Measurements from ENCODE around the gene CFAP97D2.
"Not testable (repeated sequence)": the region's sequence is repeated elsewhere in the genome, so short reads cannot be mapped to it uniquely, and the experiment has no call there.

The CFAP97D2 gene

GRCh38 chr13:114179087-114179658 is at the start of gene CFAP97D2:
CFAP97D2 (plus strand) TSS chr13:114179257; CDS start chr13:114179331, 74 bp downstream.
- no peak for DNase-seq

GRCh38 chr13:114129649-114130062 is 49.4 kb upstream of the CFAP97D2 start:
- DNase-seq = no peak

- DNase-seq = no peak
These were observed 48.8 kb upstream of the CFAP97D2 start for GRCh38 chr13:114130131-114130836.

DNA sequence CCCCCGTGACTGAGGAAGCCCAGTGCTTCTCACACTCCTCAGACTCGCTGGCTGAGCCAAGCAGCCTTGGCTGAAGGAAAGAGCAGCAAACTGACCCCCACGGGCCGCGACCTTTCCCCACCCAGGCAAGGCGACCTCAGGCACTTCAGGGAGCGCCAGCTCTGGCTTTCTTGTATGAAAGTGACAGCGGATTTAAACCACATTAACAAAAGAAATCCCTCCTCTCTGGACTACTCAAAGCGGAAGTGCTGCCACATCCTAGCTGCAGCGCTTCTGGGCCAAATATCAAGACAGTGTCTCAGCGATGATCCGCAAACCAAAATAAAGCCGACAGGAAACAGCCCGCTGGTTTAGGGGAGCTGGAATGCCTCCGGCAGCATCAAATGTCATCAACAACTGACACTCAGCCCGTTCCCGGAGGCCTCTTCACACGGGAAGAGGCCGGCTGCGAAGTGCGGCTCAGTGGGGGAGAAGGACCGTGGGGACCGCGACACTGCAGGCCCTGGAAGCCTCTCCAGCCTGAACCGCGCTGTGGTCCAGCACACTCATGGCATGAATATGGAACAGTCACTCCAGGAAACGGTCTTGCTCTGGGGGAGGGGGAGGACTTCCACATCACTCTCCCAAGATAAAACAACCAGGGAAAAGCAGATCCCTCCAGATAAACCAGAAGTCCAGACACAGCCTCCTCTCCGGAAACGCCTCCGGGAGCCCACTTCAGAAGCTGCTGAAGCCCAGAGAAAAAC is 48.0 kb upstream of the CFAP97D2 start:
- DNase-seq = peak; percentile 86

DNA sequence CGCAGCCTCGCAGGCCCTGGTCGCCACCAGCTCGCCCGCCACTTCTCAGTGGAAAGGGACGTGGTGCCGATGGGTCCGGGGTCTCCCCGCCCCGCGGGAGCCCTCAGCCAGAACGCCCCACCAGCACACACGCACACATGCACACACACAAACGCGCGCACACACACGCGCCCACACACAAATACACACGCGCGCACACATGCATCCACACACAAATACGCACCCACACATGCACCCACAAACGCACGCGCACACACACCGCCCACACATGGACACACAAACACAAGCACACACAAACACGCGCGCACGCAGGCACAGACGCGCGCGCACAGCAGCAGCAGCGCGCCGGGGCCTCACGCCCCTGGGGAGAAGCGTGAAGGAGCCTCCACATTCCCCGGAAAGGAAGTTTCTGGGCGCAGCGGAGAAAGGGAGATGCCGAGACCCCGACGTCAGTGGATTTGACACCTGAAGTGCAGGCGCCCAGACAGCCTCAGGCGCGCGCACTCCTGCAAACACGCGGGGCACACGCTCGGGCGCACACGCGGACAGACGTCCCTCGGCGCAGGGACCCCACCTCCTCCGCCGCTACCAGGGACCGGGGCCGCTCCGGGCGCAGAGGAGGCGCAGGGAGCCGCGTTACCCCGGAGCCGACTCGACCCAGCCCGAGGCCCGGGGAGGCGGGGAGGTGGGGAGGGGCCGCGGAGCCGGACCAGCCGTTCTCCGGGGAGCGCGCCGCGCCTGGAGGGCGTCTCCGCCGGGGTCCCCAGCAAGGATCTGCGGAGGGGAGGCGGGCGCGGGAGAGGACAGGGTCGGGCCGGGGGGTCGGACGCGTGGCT is 47.3 kb upstream of the CFAP97D2 start:
- DNase-seq = peak; percentile 56

- peak; percentile 95 for DNase-seq
These were observed 46.5 kb upstream of the CFAP97D2 start, which contains the start of gene RASA3 for GRCh38 chr13:114132419-114133121. RASA3 (minus strand) TSS chr13:114132623; CDS start chr13:114132489, 134 bp downstream.

GRCh38 chr13:114133126-114133525 is 45.9 kb upstream of the CFAP97D2 start:
- DNase-seq = not testable (repeated sequence)

DNA sequence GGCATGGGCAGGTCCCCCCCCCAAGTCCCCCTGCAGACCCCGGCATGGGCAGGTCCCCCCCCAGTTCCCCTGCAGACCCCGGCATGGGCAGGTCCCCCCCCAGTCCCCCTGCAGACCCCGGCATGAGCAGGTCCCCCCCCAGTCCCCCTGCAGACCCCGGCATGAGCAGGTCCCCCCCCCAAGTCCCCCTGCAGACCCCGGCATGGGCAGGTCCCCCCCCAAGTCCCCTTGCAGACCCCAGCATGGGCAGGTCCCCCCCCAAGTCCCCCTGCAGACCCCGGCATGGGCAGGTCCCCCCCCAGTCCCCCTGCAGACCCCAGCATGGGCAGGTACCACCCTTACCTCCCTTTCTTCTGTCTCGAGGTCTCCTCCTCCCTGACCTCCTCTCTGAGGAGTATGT is 45.5 kb upstream of the CFAP97D2 start:
- not testable (repeated sequence) for DNase-seq

- peak; percentile 73 for DNase-seq
These were observed 44.7 kb upstream of the CFAP97D2 start for GRCh38 chr13:114134111-114134943.

DNA sequence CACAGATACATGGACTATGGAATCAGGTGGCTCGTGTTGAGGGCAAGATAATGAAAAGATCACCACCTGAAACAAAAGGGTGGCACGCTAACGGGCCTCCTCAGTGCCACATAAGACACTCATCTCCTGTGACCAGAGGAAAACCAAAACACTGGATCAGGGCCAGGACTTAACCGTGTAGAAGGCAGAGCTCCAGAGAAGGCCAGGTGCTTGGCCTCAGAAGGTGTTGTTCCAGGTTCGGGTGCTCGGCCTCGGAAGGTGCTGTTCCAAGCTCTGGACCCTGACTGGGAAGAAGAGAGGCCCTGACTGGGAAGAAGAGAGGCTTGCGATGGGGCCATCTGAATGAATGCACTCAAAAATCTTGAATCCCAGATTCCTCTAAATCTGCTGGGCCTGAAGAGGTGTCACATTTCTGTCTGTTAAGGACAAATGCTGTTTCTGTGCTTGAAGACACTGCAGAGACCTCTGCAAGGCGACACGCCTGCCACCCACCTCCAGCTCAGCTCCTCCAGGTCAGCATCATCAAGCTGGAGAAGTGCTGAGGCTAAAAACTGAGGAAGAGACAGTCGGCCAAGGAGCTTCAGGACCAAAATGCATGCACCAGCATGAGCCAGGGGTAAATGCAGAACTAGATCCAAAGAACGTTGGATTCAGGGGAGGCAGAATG is 44.0 kb upstream of the CFAP97D2 start:
- DNase-seq = no peak

DNA sequence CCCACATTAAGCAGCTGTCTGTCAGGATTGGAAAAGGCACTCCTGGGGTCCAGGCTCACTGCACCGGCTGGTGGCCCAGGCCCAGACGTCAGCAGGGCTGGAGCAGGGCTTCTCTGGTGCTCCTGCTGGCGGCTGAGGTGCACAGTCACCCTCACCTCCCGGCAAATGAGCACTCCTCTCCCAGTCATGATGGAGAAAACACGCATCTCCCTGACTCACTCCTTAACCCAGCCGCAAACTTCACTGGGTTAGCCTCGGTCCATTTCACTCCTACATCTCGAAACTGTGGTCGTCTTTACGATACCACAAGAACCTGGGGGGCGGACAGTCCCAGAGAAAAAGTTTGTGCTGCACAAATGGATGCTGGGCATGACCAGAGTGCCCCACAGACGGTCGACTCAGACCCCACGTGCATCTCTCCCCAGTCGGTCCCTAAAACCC is 43.3 kb upstream of the CFAP97D2 start:
- DNase-seq = no peak

GRCh38 chr13:114136576-114136975 is 42.5 kb upstream of the CFAP97D2 start:
- no peak for DNase-seq

DNA sequence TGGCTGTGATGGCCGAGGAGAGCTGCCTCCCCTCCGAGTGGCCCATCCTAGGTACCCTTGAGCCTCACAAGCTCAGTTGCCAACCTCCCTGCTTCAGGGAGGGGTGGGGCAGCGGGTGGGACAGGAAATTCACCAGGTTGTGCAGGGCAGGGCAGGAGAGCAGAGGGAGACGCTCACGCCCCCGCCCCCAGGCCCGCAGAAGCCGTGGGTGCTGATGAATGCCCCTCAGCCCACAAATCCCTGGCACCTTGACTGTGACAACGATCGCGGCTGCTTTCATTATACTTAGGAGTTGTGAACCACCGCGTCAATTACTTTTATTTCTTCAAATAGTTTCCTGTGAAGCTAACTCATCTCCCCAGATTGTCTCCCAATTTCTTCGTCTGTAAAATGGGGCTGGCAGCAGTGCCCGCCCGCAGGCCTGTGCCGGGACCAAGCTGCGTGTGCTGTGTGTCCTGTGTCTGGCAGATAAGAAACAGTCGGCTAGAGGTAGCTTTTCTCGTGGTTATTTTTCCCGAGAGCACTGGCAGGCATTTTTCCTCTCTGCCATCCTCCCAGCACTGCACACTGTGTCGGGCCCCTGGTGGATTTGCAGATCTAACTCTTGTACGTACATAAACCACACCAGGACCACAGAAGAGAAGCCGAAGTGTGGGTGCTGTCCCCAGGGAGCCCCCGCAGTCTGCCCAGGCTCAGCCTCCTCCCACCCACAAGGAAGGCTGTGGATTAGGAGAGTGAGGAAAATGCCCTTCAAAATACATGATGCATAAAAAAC is 38.7 kb upstream of the CFAP97D2 start:
- peak; percentile 93 for DNase-seq

DNA sequence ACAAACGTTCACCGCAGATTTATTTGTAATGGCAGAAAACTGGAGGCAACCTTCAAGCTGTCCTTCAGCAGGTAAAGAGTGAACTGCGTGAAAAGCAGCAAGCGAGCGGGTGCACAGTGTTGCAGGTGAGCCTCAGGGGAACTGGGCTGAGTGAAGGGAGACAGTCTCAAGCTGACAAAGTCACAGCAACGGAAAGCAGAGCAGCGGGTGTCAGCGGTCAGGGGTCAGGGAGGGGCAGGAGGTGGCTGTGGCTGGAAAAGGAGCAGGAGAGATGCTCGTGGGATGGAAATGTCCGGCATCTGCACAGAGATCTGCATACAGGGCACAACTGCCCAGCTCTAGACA is 38.2 kb upstream of the CFAP97D2 start:
- DNase-seq = peak; percentile 59

DNA sequence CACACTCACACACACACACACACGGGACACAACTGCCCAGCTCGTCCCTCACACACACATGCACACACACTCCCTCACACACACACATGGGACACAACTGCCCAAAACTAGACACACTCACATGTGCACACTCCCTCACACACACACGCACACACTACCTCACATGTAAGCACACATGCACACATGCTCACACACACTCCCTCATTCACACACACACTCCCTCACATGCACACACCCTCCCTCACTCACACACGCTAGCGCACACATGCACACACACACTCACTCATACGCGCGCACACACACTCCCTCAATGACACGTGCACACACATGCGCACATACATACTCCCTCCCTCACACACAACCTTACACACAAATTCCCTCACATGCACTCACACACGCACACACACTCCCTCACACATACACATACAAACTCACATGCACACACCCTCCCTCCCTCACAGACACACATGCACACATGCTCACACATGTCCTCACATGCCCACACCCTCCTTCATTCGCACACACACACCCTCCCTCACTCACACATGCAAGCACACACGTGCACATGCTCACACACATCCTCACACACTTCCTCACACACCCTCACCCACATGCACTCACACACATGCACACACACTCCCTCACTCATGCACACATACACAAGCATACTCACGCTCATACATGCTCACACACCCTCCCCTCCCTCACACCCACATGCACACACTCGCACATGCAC is 37.6 kb upstream of the CFAP97D2 start:
- no peak for DNase-seq

- no peak for DNase-seq
These were observed 36.9 kb upstream of the CFAP97D2 start for GRCh38 chr13:114142137-114142550.

DNA sequence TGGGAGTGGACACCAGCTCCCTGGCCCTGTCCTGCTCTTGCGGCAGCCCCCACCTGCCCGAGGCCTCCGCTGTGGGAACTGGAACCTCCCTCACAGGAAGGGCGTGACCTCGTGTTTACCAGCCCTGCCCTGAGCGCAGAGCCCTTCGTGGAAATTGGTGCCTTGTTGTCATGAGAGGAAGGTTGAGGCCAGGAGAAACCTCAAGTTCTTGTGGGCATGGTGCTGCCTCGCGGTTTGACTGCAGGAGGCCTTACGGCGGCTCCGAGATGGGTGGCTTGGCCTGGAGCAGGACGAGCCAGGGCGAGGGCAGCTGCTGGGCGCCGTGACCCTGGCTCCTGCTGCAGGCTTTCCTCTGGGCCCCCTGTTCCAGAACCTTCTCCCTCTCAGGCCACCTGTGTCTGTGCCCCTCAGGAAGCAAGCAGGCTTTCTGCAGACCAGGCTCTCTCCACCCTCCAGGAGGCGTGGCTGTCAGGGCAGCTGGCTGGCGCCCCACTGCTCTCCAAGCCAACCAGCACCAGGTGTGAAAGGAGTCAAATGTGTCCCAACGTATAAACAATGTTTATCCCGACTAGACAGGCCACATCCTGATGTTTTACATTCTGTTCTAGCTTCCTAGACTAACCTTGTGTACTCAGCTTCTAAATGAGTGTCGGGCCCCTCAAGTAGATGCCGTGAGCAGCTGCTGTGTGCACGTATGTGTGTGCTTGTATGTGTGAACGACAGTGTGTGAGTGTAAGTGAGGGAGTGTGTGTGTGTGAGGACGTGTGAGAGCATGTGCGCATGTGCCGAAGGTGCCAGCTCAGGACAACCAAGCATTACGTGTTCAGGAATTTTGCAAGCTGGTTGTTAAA is 36.2 kb upstream of the CFAP97D2 start:
- peak; percentile 89 for DNase-seq
